Astrocyte of the cerebellum (primary cell): ENCODE results near the gene MMRN2.
"Not testable (repeated sequence)": the region's sequence is repeated elsewhere in the genome, so short reads cannot be mapped to it uniquely, and the experiment has no call there.

Experiments used
- DNase-seq: peaks from one replicate; pipeline ENCODE4 v3.0.0-alpha.2; 2011; ENCODE audit warnings: low read depth
- H3K4me3 ChIP-seq: 2 replicates; pipeline ENCODE4 v1.5.1; 2011; ENCODE audit warnings: mild to moderate bottlenecking, low read depth, low read length, moderate library complexity
- in situ Hi-C: cut with HindIII; loops from 2 replicates; pipeline ENCODE4 v1.10.0; 2017; ENCODE audit warnings: low sequenced_read_pairs
- TF ChIP-seq, protein P1 (sequence below): IDR thresholded peaks from 2 replicates; pipeline ENCODE4 v1.5.1; 2012; ENCODE audit warnings: low read length, low read depth, moderate library complexity, mild to moderate bottlenecking; ENCODE audit errors: missing control alignments

MMRN2 gene

DNA sequence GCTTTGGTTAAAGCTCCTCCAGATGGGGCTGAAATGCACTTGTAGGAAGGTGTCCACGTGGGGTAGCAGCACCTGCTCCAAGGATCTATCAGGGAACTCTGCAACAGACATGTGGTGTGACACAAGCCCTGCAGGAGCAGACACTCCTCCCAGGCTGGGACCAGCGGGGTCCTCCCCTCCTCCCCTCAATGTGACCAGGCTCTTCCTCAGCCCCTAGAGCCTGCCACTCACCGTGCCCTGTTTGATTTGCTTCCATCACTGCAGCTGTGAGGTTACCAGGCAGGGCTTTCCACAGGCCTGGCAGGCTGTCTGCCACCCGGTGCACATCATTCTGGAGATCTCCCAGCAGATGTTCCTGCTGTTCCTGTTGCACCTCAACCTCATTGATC, 13.4 kb downstream of the MMRN2 start:
- in situ Hi-C loops, result no loop called here
- DNase-seq, result no peak
- TF ChIP-seq, protein P1, sequence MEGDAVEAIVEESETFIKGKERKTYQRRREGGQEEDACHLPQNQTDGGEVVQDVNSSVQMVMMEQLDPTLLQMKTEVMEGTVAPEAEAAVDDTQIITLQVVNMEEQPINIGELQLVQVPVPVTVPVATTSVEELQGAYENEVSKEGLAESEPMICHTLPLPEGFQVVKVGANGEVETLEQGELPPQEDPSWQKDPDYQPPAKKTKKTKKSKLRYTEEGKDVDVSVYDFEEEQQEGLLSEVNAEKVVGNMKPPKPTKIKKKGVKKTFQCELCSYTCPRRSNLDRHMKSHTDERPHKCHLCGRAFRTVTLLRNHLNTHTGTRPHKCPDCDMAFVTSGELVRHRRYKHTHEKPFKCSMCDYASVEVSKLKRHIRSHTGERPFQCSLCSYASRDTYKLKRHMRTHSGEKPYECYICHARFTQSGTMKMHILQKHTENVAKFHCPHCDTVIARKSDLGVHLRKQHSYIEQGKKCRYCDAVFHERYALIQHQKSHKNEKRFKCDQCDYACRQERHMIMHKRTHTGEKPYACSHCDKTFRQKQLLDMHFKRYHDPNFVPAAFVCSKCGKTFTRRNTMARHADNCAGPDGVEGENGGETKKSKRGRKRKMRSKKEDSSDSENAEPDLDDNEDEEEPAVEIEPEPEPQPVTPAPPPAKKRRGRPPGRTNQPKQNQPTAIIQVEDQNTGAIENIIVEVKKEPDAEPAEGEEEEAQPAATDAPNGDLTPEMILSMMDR, result no peak
- no peak overlapping the region for H3K4me3 ChIP-seq

DNA sequence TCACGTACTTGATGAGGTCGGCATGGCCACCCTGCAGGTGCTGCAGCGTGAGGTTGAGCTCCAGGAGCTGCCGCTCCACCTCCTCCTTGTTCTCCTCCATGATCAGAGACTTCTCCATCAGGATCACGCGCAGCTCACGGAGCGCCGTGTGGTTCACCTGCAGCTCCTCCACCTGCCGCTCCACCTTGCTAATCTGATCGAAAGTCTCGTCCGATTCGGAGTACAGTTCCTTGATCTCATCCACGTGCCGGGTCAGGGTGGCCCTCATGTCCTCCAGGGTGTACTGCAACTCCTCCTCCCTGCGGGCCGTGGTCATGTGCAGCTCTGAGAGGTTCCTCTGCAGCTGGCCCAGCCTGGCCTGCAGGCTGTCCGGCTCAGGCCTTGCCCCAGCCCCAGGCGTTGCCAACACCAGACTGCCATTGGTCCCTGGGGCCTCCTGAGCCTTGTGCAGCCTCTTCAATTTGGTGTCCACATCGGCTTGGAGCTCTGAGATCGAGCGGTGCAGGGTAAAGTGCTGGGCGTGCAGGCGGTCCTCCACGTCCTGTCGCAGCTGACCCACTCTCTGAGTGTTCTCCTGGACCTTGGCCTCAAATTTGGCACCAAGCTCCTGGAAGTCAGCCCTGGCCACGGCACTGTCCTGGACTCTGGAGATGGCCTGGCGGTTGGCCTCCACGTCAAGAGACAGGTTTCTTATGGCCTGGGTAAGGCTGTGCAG, 13.9 kb downstream of the MMRN2 start:
- H3K4me3 ChIP-seq, result no peak overlapping the region
- in situ Hi-C loops, result no loop called here
- TF ChIP-seq, protein P1, result no peak
- no peak for DNase-seq

DNA sequence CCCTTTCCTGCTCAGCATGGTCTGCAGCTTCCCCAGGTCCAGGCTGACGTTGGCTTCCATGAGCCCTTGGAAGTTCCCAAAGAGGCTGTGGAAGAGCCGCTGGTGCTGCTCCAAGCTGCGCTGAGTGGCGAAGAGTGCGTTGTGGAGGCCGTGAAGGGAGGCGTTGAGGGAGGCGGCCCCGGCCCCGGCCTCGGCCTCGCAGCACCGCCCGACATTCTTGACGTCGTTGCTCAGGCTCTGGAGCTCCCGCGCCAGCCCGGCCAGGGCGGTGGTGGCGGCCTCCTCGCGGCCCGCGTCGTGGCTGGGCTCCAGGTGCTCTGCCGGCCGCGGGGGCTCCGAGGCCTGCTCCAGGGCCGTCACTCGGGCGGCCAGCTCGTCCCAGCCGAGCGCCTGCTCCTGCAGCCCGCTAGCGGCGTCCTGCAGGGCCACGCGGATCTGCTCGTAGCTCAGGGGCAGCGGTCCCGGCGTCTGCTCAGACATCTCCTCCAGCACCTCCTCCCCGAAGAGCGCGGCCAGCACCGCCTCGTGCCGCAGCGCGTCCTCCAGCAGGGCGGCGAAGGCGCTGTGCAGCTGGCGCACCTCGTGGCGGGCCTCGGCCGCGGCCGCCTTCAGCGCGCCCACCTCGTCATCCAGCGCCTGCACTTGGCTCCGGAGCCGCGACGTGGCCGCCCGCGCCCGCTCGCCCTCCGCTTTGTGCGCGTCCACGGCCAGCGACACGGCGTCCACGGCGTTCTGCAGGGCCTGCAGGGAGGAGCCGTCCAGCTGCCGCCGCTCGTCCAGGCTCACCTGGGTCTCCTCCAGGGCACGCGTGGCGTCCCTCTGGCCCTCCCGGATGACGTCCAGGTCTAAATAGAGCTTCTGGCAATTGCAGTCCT, 14.7 kb downstream of the MMRN2 start:
- TF ChIP-seq, protein P1, result no peak
- no peak for DNase-seq
- no peak overlapping the region for H3K4me3 ChIP-seq
- in situ Hi-C loops, result no loop called here

DNA sequence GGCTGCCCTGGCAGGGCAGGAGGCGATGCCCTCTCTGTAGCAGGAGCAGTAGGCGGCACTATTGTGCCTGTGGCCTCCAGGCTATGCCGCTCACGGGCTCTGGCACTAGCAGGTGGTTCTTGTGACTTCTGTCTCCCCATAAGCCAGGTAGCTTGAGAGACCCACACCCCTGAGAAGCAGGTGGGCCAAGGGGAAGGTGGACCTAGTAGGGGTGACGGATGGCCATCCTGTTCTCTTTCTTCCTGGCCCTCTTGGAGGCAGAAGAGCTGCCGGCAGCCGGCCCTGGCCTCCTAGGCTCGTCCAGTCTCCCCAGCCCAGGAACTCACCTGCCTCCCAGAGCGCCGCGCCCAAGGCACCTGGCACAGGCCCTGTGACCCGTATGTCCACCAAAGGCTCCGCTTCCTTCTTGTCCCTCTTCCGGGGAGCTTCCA, 15.4 kb downstream of the MMRN2 start:
- no peak overlapping the region for H3K4me3 ChIP-seq
- in situ Hi-C loops, result no loop called here
- TF ChIP-seq, protein P1, result no peak
- no peak for DNase-seq

DNA sequence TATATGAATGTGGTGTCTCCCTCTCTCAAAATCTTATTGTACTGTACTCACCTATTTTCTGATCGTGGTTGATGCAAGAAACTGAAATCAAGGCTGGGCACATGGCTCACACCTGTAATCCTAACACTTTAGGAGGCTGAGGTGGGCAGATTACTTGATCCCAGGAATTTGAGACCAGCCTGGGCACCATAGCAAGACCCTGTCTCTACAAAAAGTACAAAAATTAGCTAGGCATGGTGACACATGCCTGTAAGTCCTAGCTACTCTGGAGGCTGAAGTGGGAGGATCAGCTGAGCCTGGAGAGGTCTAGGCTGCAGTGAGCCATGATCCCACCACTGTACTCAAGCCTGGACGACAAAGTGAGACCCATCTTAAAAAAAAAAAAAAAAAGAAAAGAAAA, 16.0 kb downstream of the MMRN2 start:
- TF ChIP-seq, protein P1, result no peak
- in situ Hi-C loops, result no loop called here

DNA sequence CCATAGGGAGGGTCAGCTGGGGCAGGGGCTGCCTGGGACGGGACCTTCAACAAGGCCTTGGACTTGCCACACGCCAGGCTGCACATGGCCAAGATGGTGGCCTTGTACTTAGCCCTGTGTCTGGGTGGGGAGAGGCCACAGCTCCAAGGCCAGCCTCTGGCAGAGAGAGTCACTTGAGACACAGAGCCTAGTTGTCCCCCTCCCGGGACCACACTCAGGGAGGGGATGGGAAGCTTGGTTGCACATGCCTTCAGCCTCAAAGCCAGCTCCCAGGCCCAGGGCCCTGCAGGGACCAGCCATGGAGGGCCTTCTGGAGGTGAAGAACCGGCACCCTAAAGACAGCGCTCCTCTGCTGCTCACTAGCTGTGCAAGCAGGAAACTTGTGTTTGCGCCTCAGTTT, 16.7 kb downstream of the MMRN2 start:
- DNase-seq, result no peak
- in situ Hi-C loops, result no loop called here
- TF ChIP-seq, protein P1, result no peak
- H3K4me3 ChIP-seq, result no peak overlapping the region

More for the DNA sequence above, 16.0 kb downstream of the MMRN2 start:
- no peak overlapping the region for H3K4me3 ChIP-seq
- DNase-seq, result no peak

DNA sequence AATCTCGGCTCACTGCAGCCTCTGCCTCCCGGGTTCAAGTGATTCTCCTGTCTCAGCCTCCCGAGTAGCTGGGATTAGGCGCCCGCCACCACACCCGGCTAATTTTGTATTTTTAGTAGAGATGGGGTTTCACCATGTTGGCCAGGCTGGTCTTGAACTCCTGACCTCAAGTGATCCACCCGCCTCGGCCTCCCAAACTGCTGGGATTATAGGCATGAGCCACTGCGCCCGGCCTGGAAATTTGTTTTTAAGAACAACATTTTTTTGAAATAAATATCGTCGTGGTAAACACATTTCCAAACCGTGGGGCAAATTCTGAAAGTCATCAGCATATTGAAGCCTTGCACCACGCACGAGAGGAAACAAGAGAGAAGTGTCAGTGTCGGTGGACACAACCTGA, 17.3 kb downstream of the MMRN2 start:
- DNase-seq, H3K4me3 ChIP-seq, in situ Hi-C loops: not testable (repeated sequence)
